ENCODE results near the gene TMEM119.
"Not testable (repeated sequence)": the region's sequence is repeated elsewhere in the genome, so short reads cannot be mapped to it uniquely, and the experiment has no call there.

Gene TMEM119

DNA sequence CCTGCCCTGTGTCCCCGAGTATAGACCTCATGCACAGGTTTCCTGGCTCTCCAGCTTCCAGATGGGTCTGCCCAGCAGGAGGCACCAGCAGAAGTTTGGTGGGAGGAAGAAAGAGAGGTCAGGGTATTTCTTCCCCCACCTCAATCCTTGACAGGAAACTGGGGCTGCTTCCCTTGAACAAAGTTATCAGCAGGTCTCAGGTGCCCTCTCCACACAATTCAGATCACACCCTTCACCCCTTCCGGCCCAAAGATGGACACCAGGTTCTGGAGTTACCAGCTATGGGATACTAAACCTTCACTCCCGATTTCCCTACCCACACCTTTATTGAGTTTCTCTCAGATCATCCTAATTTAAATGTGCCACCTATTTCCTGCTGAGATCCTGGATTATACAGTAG is 38.1 kb downstream of the TMEM119 start:
- peak overlapping the region; percentile 99 for H3K4me3 ChIP-seq (ENCODE audit: low read depth, low read length)
- H3K27ac ChIP-seq (ENCODE audit: low read depth, low read length): no peak overlapping the region
- peaks cover 35% of the 10 kb centered on the region for H3K36me3 ChIP-seq (ENCODE audit: control insufficient read depth, insufficient read depth, low read length)
- H3K4me1 ChIP-seq (ENCODE audit: control insufficient read depth, insufficient read depth, low read length): peaks cover 8% of the 10 kb centered on the region
- H3K9me3 ChIP-seq (ENCODE audit: control insufficient read depth, insufficient read depth, low read length): no peaks in the 10 kb centered on the region
- peak overlapping the region; percentile 88 for H3K9ac ChIP-seq (ENCODE audit: low read depth, low read length)
- no peaks in the 10 kb centered on the region for H3K27me3 ChIP-seq (ENCODE audit: control insufficient read depth, insufficient read depth, low read length)

DNA sequence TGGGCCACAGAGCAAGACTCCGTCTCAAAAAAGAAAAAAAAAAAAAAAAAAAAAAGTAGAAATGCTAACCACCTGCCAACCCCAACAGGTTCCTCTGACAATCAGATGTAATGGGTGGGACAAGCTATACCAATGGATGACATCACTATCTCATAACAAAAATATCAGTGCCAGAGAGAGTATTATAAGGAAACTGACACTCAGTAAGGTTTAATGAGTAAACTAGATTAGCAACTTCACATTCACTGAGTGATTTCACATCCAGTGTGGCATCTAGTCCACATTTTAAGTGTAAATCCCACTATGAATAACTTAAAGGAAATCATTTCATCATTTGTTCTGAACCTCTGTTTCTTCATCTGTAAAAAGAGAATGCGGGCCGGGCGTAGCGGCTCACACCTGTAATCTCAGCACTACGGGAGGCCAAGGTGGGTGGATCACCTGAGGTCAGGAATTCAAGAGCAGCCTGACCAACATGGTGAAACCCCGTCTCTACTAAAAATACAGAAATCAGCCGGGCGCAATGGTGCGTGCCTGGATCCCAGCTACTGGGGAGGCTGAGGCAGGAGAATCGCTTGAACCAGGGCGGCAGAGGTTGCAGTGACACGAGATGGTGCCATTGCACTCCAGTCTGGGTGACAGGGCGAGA is 38.8 kb downstream of the TMEM119 start:
- Histone ChIP-seq H3K9me3 (ENCODE audit: control insufficient read depth, insufficient read depth, low read length) (no peaks in the 10 kb centered on the region), H3K27me3 (ENCODE audit: control insufficient read depth, insufficient read depth, low read length) (no peaks in the 10 kb centered on the region), H3K4me3 (ENCODE audit: low read depth, low read length) (peak overlapping the region; percentile 99), H3K27ac (ENCODE audit: low read depth, low read length) (no peak overlapping the region), H3K36me3 (ENCODE audit: control insufficient read depth, insufficient read depth, low read length) (peaks cover 29% of the 10 kb centered on the region), H3K4me1 (ENCODE audit: control insufficient read depth, insufficient read depth, low read length) (peaks cover 8% of the 10 kb centered on the region), H3K9ac (ENCODE audit: low read depth, low read length) (no peak overlapping the region)

DNA sequence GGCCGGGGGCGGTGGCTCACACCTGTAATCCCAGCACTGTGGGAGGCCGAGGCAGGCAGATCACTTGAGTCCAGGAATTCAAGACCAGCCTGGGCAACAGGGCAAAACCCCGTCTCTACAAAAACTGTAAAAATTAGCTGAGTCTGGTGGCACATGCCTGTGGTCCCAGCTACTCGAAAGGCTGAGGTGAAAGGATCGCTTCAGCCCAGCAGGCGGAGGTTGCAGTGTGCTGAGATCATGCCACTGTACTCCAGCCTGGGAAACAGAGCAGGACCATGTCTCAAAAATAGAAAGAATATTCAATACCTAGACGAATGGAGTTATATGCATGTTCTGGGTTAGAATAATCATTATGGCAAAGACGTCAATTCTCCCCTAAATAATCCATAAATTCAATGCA is 42.5 kb downstream of the TMEM119 start:
- peaks cover 26% of the 10 kb centered on the region for H3K36me3 ChIP-seq (ENCODE audit: control insufficient read depth, insufficient read depth, low read length)

DNA sequence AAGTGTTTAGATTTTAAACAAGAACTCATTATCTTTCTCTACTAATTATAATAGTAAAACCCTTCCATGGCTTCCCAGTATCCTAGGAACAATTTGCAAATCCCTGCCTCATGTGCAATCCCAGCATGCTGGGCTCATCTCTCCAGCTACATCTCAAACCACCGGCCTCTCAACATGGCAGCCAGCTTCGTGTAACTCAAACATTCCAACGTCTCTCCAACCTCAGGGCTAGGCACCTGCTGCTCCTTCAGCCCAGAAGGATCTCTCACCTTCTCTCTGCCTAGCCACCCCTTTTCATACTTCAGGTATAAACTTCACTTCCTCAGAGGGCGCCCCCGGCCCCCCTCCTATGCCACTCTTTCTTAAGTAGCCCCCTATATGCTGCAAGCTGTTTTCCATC is 44.1 kb downstream of the TMEM119 start:
- Histone ChIP-seq H3K4me3 (ENCODE audit: low read depth, low read length) (no peak overlapping the region), H3K36me3 (ENCODE audit: control insufficient read depth, insufficient read depth, low read length) (peaks cover 29% of the 10 kb centered on the region), H3K27ac (ENCODE audit: low read depth, low read length) (no peak overlapping the region), H3K9me3 (ENCODE audit: control insufficient read depth, insufficient read depth, low read length) (no peaks in the 10 kb centered on the region), H3K27me3 (ENCODE audit: control insufficient read depth, insufficient read depth, low read length) (no peaks in the 10 kb centered on the region), H3K4me1 (ENCODE audit: control insufficient read depth, insufficient read depth, low read length) (no peaks in the 10 kb centered on the region; the same call in 1 of the 2 replicates), H3K9ac (ENCODE audit: low read depth, low read length) (no peak overlapping the region)

More for the DNA sequence above, 42.5 kb downstream of the TMEM119 start:
- not testable (repeated sequence) for H3K4me3 ChIP-seq (ENCODE audit: low read depth, low read length); H3K27me3 ChIP-seq (ENCODE audit: control insufficient read depth, insufficient read depth, low read length); H3K27ac ChIP-seq (ENCODE audit: low read depth, low read length); H3K9ac ChIP-seq (ENCODE audit: low read depth, low read length); H3K4me1 ChIP-seq (ENCODE audit: control insufficient read depth, insufficient read depth, low read length); H3K9me3 ChIP-seq (ENCODE audit: control insufficient read depth, insufficient read depth, low read length)

DNA sequence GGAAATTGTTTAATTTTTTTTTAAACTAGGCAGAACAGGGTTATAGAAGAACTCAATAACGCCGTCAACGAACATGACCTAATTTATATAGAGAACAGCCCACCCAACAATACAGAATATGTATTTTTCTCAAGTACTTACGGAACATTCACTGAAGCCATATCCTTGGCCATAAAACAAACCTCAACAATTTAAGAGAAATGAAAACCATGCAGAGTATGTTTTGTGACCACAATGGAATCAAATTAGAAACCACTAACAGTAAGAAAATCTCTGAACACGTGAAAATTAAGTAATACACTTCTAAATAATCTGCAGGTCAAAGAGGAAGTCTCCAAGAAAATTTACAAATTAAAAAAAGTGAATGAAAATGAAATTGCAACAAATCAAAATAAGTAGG is 46.3 kb downstream of the TMEM119 start:
- no peak overlapping the region for H3K4me3 ChIP-seq (ENCODE audit: low read depth, low read length)
- H3K27ac ChIP-seq (ENCODE audit: low read depth, low read length): no peak overlapping the region
- H3K27me3 ChIP-seq (ENCODE audit: control insufficient read depth, insufficient read depth, low read length): no peaks in the 10 kb centered on the region
- no peaks in the 10 kb centered on the region for H3K9me3 ChIP-seq (ENCODE audit: control insufficient read depth, insufficient read depth, low read length)
- H3K36me3 ChIP-seq (ENCODE audit: control insufficient read depth, insufficient read depth, low read length): peaks cover 37% of the 10 kb centered on the region
- no peaks in the 10 kb centered on the region; the same call in 1 of the 2 replicates for H3K4me1 ChIP-seq (ENCODE audit: control insufficient read depth, insufficient read depth, low read length)
- H3K9ac ChIP-seq (ENCODE audit: low read depth, low read length): no peak overlapping the region

DNA sequence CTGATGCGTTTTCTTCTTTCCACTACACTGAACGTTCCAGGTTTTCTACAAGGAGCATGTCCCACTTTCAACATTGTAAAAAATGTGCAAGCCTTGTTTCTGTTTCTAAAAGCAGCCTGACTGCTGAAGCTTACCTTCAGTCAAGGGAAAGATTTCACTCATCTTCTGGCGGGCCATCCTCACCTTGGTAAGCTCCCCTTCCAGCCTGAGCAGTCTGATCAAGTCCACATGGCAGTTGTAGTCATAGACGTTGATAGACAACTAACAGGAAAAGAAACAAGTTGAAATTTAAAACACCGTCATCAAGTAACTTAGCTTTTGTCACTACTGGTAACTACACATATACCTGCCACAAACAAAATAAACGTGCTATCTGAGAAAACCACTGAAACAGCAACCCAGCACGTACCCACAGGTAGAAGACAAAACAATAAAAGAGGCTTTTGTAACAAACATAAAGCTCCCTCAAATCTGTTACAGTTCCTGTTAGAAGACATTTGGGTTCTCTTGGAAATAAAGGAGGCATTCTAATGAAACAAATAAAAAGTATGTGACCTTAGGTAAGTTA is 48.8 kb downstream of the TMEM119 start:
- H3K27me3 ChIP-seq (ENCODE audit: control insufficient read depth, insufficient read depth, low read length): no peaks in the 10 kb centered on the region
- no peaks in the 10 kb centered on the region for H3K4me1 ChIP-seq (ENCODE audit: control insufficient read depth, insufficient read depth, low read length)
- no peak overlapping the region for H3K4me3 ChIP-seq (ENCODE audit: low read depth, low read length)
- no peak overlapping the region for H3K9ac ChIP-seq (ENCODE audit: low read depth, low read length)
- peaks cover 55% of the 10 kb centered on the region for H3K36me3 ChIP-seq (ENCODE audit: control insufficient read depth, insufficient read depth, low read length)
- no peak overlapping the region for H3K27ac ChIP-seq (ENCODE audit: low read depth, low read length)
- H3K9me3 ChIP-seq (ENCODE audit: control insufficient read depth, insufficient read depth, low read length): no peaks in the 10 kb centered on the region

DNA sequence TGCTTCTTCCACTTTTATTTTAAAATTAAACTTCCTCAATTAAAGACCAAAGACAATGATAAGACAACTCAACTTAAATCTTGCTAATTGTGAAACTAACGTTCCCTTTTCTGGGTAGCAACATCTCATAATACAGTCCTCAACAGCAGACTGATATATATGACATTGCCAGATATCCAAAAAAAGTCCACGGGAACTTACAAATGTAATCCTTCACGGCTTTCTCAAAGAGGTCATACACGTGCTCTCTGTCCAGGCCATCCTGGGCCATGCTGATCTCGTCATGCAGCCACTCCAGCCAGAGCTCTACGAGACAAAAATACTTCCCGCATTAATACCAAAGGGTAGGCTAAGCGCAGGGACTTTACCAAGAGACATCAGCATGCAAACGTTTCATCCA is 50.2 kb downstream of the TMEM119 start:
- no peak overlapping the region for H3K4me3 ChIP-seq (ENCODE audit: low read depth, low read length)
- H3K4me1 ChIP-seq (ENCODE audit: control insufficient read depth, insufficient read depth, low read length): no peaks in the 10 kb centered on the region
- no peak overlapping the region for H3K27ac ChIP-seq (ENCODE audit: low read depth, low read length)
- H3K27me3 ChIP-seq (ENCODE audit: control insufficient read depth, insufficient read depth, low read length): no peaks in the 10 kb centered on the region
- H3K9ac ChIP-seq (ENCODE audit: low read depth, low read length): no peak overlapping the region
- H3K36me3 ChIP-seq (ENCODE audit: control insufficient read depth, insufficient read depth, low read length): peaks cover 68% of the 10 kb centered on the region
- no peaks in the 10 kb centered on the region for H3K9me3 ChIP-seq (ENCODE audit: control insufficient read depth, insufficient read depth, low read length)

DNA sequence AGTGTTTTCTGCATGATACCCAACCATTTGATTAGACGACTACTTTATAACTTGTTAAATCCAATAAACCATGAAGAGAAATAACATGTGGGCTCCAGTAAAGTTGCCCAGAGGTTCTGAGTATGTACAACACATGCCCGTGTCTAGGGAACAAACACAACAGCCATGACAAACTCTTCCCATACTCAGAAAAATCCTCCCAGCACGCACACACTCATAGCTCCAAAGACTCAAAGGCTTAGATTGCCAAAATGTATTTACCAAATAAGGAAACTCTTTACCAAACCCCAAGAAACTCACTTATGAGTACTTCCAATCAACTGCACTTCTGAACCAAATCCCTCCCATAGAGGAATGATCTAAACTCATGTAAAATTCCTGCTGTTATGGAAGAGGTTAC is 54.2 kb downstream of the TMEM119 start:
- H3K9me3 ChIP-seq (ENCODE audit: control insufficient read depth, insufficient read depth, low read length): no peaks in the 10 kb centered on the region
- H3K27ac ChIP-seq (ENCODE audit: low read depth, low read length): no peak overlapping the region
- peaks cover 85% of the 10 kb centered on the region for H3K36me3 ChIP-seq (ENCODE audit: control insufficient read depth, insufficient read depth, low read length)
- no peak overlapping the region for H3K9ac ChIP-seq (ENCODE audit: low read depth, low read length)
- no peaks in the 10 kb centered on the region for H3K4me1 ChIP-seq (ENCODE audit: control insufficient read depth, insufficient read depth, low read length)
- H3K27me3 ChIP-seq (ENCODE audit: control insufficient read depth, insufficient read depth, low read length): no peaks in the 10 kb centered on the region
- no peak overlapping the region for H3K4me3 ChIP-seq (ENCODE audit: low read depth, low read length)

DNA sequence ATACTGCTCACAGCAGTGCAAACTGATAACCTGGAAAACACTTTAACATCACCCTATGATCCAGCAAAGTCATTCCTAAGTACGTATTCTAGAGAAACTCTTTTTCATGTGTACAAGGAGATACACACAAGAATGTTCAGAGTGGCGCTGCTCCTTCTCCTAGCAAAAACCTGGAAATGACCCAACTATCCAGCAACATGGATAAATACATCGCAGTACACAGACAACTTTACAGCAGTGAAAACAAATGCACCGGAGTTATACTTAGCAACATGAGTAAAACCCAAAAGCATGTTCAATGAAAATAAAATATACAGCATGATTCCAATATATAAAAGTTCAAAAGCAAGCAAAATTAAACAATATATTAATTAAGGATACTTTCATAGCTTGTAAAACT is 55.6 kb downstream of the TMEM119 start:
- H3K4me3 ChIP-seq (ENCODE audit: low read depth, low read length): no peak overlapping the region
- H3K9ac ChIP-seq (ENCODE audit: low read depth, low read length): no peak overlapping the region
- no peaks in the 10 kb centered on the region for H3K27me3 ChIP-seq (ENCODE audit: control insufficient read depth, insufficient read depth, low read length)
- peaks cover 85% of the 10 kb centered on the region for H3K36me3 ChIP-seq (ENCODE audit: control insufficient read depth, insufficient read depth, low read length)
- H3K4me1 ChIP-seq (ENCODE audit: control insufficient read depth, insufficient read depth, low read length): no peaks in the 10 kb centered on the region
- H3K27ac ChIP-seq (ENCODE audit: low read depth, low read length): no peak overlapping the region
- H3K9me3 ChIP-seq (ENCODE audit: control insufficient read depth, insufficient read depth, low read length): no peaks in the 10 kb centered on the region

Measured in HUES48 (cell line).